Measurements from ENCODE around the gene NCSTN. TPM values are rescaled to one million over a fixed set of nuclear protein-coding genes. Genes with fewer than 3 reads are reported as not detected.
"Not testable (repeated sequence)": the region's sequence is repeated elsewhere in the genome, so short reads cannot be mapped to it uniquely, and the experiment has no call there.

Gene NCSTN
- total RNA-seq, 8 experiments from 2014 or later, result 44.0 to 94.2 (median 68.4) TPM

DNA sequence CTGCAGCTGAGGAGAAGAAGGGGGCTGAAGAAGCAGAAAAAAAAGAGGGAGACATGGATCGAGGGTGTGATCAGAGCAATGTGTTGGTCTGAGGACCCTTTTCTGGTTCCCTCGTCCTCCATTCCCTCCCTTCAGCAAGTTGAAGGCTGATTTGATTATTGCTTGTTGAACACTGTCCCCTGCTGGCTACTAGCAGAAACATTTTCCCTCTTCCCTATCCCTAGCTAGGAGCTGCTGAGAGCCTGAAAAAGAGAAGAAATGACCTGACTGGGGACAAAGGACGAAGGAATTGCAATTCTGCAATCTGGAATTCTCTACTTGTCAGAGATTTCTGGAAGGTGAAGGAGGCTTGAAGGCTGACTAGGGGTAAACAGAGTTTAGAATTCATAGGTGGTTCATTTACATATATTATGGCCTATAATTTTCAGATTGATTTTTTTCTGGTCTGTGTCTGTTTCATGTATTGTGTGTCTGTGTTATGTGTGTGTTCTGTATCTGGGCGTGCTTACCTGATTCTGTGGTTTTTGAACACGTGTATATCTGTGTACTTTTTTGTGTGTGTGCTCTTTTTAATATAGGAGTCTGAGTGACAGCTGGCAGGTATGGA, 33.4 kb downstream of the NCSTN start:
- in situ Hi-C loops (cut with MboI; ENCODE audit: low pct_unique_long_range_greater_than_20kb in 2 of 9, low sequenced_read_pairs in 9 of 9, unreplicated experiment in 9 of 9), result loop anchor here in 1 of 9 experiments (25.0 kb wide), 1 partner anchor 264 kb away; the partner anchor contains the start of gene ATP1A2
- H3K4me1 ChIP-seq (replicated peaks in 1 of 2), result peaks cover 26 to 28% of the 10 kb centered on the region in 2 donors
- peak overlapping the region; percentile 74 to 82 for H3K27ac ChIP-seq
- H3K4me3 ChIP-seq, result no peak overlapping the region
- 0 to 15% (median 0%) methylated on average over 1 to 5 of the region's 5 CpGs; no CpG with 5 or more reads in 1 of the 10 experiments for WGBS, 10 experiments
- ATAC-seq (replicated peaks in 6 of 8), result peak; percentile 67 to 95 (median 78)

GRCh38 chr1:160377585-160378206, 34.5 kb downstream of the NCSTN start:
- H3K27ac ChIP-seq, result no peak overlapping the region
- H3K4me3 ChIP-seq, result no peak overlapping the region
- in situ Hi-C loops (cut with MboI; ENCODE audit: low pct_unique_long_range_greater_than_20kb in 2 of 9, low sequenced_read_pairs in 9 of 9, unreplicated experiment in 9 of 9), result loop anchor here in 1 of 9 experiments (25.0 kb wide), 1 partner anchor 265 kb away; the partner anchor contains the start of gene ATP1A2
- ATAC-seq (replicated peaks in 6 of 8), result no peak
- WGBS, 10 experiments, result 0 to 100% (median 69%) methylated on average over 1 to 6 of the region's 7 CpGs; no CpG with 5 or more reads in 2 of the 10 experiments
- H3K4me1 ChIP-seq (replicated peaks in 1 of 2), result peaks cover 26 to 28% of the 10 kb centered on the region in 2 donors

DNA sequence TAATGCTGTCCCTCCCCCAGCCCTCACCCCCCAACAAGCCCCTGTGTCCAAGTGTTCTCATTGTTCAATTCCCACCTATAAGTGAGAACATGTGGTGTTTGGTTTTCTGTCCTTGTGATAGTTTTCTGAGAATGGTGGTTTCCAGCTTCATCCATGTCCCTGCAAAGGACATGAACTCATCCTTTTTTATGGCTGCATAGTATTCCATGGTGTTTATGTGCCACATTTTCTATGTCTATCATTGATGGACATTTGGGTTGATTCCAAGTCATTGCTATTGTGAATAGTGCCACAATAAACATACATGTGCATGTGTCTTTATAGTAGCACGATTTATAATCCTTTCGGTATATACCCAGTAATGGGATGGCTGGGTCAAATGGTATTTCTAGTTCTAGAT, 41.6 kb downstream of the NCSTN start:
- not testable (repeated sequence) for ATAC-seq (replicated peaks in 6 of 8); H3K4me3 ChIP-seq; H3K27ac ChIP-seq; H3K4me1 ChIP-seq (replicated peaks in 1 of 2)
- in situ Hi-C loops (cut with MboI; ENCODE audit: low pct_unique_long_range_greater_than_20kb in 2 of 9, low sequenced_read_pairs in 9 of 9, unreplicated experiment in 9 of 9), result loop anchor here in 1 of 9 experiments (25.0 kb wide), 1 partner anchor 273 kb away; the partner anchor contains the start of gene ATP1A2
- 80 to 100% (median 100%) methylated on average over 1 to 2 of the region's 2 CpGs; no CpG with 5 or more reads in 3 of the 10 experiments for WGBS, 10 experiments

DNA sequence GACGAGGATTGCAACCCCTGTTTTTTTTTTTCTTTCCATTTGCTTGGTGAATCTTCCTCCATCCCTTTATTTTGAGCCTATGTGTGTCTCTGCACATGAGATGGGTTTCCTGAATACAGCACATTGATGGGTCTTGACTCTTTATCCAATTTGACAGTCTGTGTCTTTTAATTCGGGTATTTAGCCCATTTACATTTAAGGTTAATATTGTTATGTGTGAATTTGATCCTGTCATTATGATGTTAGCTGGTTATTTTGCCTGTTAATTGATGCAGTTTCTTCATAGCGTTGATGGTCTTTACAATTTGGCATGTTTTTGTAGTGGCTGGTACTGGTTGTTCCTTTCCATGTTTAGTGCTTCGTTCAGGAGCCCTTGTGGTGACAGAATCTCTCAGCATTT, 45.2 kb downstream of the NCSTN start:
- H3K4me3 ChIP-seq; ATAC-seq (replicated peaks in 6 of 8); H3K27ac ChIP-seq; H3K4me1 ChIP-seq (replicated peaks in 1 of 2): not testable (repeated sequence)
- in situ Hi-C loops (cut with MboI; ENCODE audit: low pct_unique_long_range_greater_than_20kb in 2 of 9, low sequenced_read_pairs in 9 of 9, unreplicated experiment in 9 of 9), result loop anchor here in 1 of 9 experiments (25.0 kb wide), 1 partner anchor 276 kb away; the partner anchor contains the start of gene ATP1A2
- WGBS, 10 experiments, result 4 to 100% (median 64%) methylated on average over 1 to 4 of the region's 4 CpGs

- Histone ChIP-seq H3K27ac (no peak overlapping the region), H3K4me1 (replicated peaks in 1 of 2) (peaks cover 6% of the 10 kb centered on the region in 2 donors), H3K4me3 (no peak overlapping the region)
- in situ Hi-C loops (cut with MboI; ENCODE audit: low pct_unique_long_range_greater_than_20kb in 2 of 9, low sequenced_read_pairs in 9 of 9, unreplicated experiment in 9 of 9), result loop anchor here in 1 of 9 experiments (25.0 kb wide), 1 partner anchor 282 kb away; the partner anchor contains the start of gene ATP1A2
- 37 to 97% (median 88%) methylated on average over 2 to 7 of the region's 8 CpGs; no CpG with 5 or more reads in 2 of the 10 experiments for WGBS, 10 experiments
- no peak for ATAC-seq (replicated peaks in 6 of 8)
Measured at GRCh38 chr1:160394673-160395072, 51.5 kb downstream of the NCSTN start.

GRCh38 chr1:160397651-160398050, 54.5 kb downstream of the NCSTN start:
- no peak overlapping the region for H3K27ac ChIP-seq
- 0 to 89% (median 80%) methylated on average over 1 of the region's 1 CpG; no CpG with 5 or more reads in 5 of the 10 experiments for WGBS, 10 experiments
- in situ Hi-C loops (cut with MboI; ENCODE audit: low pct_unique_long_range_greater_than_20kb in 2 of 9, low sequenced_read_pairs in 9 of 9, unreplicated experiment in 9 of 9), result loop anchor here in 1 of 9 experiments (25.0 kb wide), 1 partner anchor 285 kb away; the partner anchor contains the start of gene ATP1A2
- ATAC-seq (replicated peaks in 6 of 8), result no peak
- no peak overlapping the region for H3K4me3 ChIP-seq
- peaks cover 8 to 14% of the 10 kb centered on the region in 2 donors for H3K4me1 ChIP-seq (replicated peaks in 1 of 2)

- no peak overlapping the region for H3K27ac ChIP-seq
Measured at GRCh38 chr1:160398823-160399222, 55.6 kb downstream of the NCSTN start.

DNA sequence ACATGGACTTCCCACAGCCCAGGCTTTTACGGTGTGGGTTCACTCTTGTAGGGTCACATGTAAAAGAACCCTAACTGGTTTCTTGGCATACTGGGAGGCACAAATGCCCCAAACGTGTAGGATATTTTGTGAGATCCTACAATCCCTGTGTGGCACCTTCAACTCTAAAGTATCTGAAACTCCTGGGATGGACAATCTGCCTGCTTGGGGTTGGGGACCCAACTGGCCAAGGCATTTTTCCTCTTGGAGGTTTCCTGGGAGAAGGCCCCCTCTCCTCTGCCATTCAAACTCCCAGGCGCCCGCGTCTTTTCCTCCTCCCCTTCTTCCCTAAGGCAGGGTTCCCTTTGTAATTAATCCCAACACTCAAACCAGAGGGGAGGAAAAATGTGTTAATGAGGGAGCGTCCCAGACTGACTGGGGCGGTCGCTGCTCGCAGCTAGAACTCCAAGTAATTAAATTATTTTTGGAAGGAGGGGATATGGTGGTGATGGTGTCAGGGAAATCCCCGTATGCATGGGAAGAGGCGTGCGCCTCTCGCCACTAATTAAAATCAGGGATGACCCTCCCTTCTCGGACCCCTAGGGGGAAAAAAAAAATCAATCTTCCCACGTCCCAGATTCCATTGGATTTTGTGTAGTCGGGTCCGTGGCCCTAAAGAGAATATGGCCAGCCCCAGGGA, 56.5 kb downstream of the NCSTN start:
- peak overlapping the region; percentile 83 to 97 (median 89) for H3K4me3 ChIP-seq
- in situ Hi-C loops (cut with MboI; ENCODE audit: low pct_unique_long_range_greater_than_20kb in 2 of 9, low sequenced_read_pairs in 9 of 9, unreplicated experiment in 9 of 9), result loop anchor here in 2 of 9 experiments (25.0 kb wide), 2 partner anchors 287 to 763 kb away; partner anchors contain the start of genes ATP1A2 (in 1 of the 2), PPOX (in 1 of the 2), UFC1 (in 1 of the 2) and USP21 (in 1 of the 2)
- 11 to 53% (median 18%) methylated on average over 1 to 14 of the region's 17 CpGs for WGBS, 10 experiments
- H3K27ac ChIP-seq, result peak overlapping the region; percentile 91 to 98
- peaks cover 26 to 34% of the 10 kb centered on the region in 2 donors for H3K4me1 ChIP-seq (replicated peaks in 1 of 2)
- ATAC-seq (replicated peaks in 6 of 8), result peak in 4 of 8 experiments; percentile 2 to 56 (median 52)

More at GRCh38 chr1:160398823-160399222, 55.6 kb downstream of the NCSTN start:
- in situ Hi-C loops (cut with MboI; ENCODE audit: low pct_unique_long_range_greater_than_20kb in 2 of 9, low sequenced_read_pairs in 9 of 9, unreplicated experiment in 9 of 9), result loop anchor here in 1 of 9 experiments (25.0 kb wide), 1 partner anchor 287 kb away; the partner anchor contains the start of gene ATP1A2
- no peak overlapping the region for H3K4me3 ChIP-seq
- ATAC-seq (replicated peaks in 6 of 8), result no peak
- H3K4me1 ChIP-seq (replicated peaks in 1 of 2), result peaks cover 17 to 26% of the 10 kb centered on the region in 2 donors
- WGBS, 10 experiments, result 28 to 100% (median 100%) methylated on average over 1 to 4 of the region's 4 CpGs; no CpG with 5 or more reads in 3 of the 10 experiments

DNA sequence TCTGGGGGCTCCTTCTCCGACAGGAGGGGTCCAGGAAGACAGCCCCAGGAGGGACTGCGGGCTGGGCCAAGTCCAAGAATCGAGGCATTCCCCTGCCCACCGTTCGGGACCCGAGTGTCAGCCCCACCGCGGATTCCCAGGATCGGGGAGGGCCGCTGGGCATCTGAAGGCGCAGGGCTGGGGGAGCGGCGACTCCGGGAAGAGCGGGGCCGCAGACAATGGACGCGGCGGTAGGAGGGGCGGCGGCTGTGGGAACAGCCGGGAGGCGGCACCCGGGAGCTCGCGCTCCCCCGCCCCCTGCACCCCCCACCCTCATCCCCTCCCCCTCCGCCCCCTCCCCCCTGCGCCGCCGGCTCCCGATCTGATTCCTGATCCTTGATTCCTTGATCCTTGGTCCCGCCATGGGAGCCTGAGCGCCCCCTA, 57.1 kb downstream of the NCSTN start, which contains the start of gene VANGL2:
VANGL2 (plus strand) TSS at position 342 of the 423 bp plus-strand sequence. CDS start 15,274 bp downstream, outside the sequence.
- in situ Hi-C loops (cut with MboI; ENCODE audit: low pct_unique_long_range_greater_than_20kb in 2 of 9, low sequenced_read_pairs in 9 of 9, unreplicated experiment in 9 of 9), result loop anchor here in 1 of 9 experiments (25.0 kb wide), 1 partner anchor 762 kb away; the partner anchor contains the start of genes PPOX, UFC1 and USP21
- H3K27ac ChIP-seq, result peak within 1 kb of the TSS; percentile 91 to 98
- H3K4me3 ChIP-seq, result peak within 1 kb of the TSS; percentile 83 to 97 (median 89)
- 0% methylated on average over 3 of the region's 34 CpGs; no CpG with 5 or more reads in 9 of the 10 experiments for WGBS, 10 experiments
- ATAC-seq (replicated peaks in 6 of 8), result peak; percentile 67 to 77 (median 72)
- H3K4me1 ChIP-seq (replicated peaks in 1 of 2), result peaks cover 31 to 40% of the 10 kb centered on the region in 2 donors

- Histone ChIP-seq H3K27ac (peak overlapping the region; percentile 91 to 98), H3K4me3 (peak overlapping the region; percentile 83 to 97 (median 89)), H3K4me1 (replicated peaks in 1 of 2) (peaks cover 36 to 40% of the 10 kb centered on the region in 2 donors)
- in situ Hi-C loops (cut with MboI; ENCODE audit: low pct_unique_long_range_greater_than_20kb in 2 of 9, low sequenced_read_pairs in 9 of 9, unreplicated experiment in 9 of 9), result loop anchor here in 1 of 9 experiments (25.0 kb wide), 1 partner anchor 761 kb away; the partner anchor contains the start of genes PPOX, UFC1 and USP21
- 0% methylated on average over 1 of the region's 55 CpGs; no CpG with 5 or more reads in 9 of the 10 experiments for WGBS, 10 experiments
- peak in 7 of 8 experiments; percentile 9 to 74 (median 65) for ATAC-seq (replicated peaks in 6 of 8)
Measured at GRCh38 chr1:160400646-160401486, 57.7 kb downstream of the NCSTN start.

GRCh38 chr1:160401487-160401805, 58.3 kb downstream of the NCSTN start:
- peak in 6 of 8 experiments; percentile 1 to 15 (median 9) for ATAC-seq (replicated peaks in 6 of 8)
- Histone ChIP-seq H3K27ac (peak overlapping the region; percentile 91 to 98), H3K4me1 (replicated peaks in 1 of 2) (peaks cover 42% of the 10 kb centered on the region in 2 donors), H3K4me3 (peak overlapping the region; percentile 83 to 97 (median 89))
- in situ Hi-C loops (cut with MboI; ENCODE audit: low pct_unique_long_range_greater_than_20kb in 2 of 9, low sequenced_read_pairs in 9 of 9, unreplicated experiment in 9 of 9), result loop anchor here in 1 of 9 experiments (25.0 kb wide), 1 partner anchor 761 kb away; the partner anchor contains the start of genes PPOX, UFC1 and USP21
- WGBS, 10 experiments, result 0 to 7% (median 3%) methylated on average over 1 to 6 of the region's 7 CpGs; no CpG with 5 or more reads in 5 of the 10 experiments
